ENCODE data around the gene TRIM38.

TRIM38 gene, protein sequence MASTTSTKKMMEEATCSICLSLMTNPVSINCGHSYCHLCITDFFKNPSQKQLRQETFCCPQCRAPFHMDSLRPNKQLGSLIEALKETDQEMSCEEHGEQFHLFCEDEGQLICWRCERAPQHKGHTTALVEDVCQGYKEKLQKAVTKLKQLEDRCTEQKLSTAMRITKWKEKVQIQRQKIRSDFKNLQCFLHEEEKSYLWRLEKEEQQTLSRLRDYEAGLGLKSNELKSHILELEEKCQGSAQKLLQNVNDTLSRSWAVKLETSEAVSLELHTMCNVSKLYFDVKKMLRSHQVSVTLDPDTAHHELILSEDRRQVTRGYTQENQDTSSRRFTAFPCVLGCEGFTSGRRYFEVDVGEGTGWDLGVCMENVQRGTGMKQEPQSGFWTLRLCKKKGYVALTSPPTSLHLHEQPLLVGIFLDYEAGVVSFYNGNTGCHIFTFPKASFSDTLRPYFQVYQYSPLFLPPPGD
- 95.0 to 171 (median 113) reads per million in 9 experiments for total RNA-seq

DNA sequence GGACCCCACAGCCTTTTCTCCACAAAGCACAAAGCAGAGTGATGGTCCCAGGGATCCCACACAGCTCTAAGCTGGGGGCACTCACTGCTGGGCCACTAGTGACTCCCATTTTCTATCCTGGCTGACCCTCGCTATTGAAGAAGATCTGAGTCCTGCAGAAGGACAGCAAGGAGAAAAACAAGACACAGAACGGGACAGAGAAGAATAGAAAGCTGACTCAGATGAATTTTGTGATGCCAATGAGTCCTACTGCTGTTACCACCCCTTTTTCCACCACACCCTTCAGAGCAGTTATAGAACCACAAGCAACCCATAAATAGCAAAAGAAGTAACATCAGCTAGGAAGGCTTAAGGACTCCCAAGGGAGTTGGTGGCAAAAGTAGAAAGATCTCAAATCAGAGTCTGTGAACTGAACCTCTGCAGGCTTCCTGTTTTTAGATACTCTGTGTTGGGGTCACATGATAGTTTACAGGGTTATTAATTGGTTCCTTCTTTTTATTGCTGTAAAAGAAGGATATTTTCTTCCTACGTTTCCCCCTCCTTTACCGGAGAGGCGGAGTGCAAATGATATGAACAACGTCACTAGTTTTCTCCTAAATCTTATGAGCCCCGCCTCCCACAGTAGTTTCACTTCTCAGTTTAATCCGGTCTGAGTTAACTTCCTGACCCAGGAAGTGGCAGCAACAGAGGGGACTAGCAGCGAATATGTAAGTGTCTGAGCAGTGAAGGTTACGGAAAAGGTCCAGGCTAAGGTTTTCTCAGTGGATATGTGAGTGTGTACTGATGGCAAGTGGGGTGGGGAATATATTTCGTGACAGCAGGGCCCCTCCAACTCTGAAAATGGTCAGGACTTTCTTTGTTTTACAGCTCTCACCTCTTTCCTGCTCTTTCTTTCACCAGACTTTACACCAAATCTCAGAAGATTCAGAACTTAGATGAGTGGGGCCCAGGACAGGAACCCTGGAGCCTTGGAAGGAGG, at the start of gene TRIM38:
Gene TRIM38, plus strand, starts transcription at position 654 of the 979 bp plus-strand sequence. CDS start 3,721 bp downstream, outside the sequence.
- ATAC-seq (replicated peaks) (peak; percentile 91), DNase-seq (peak; percentile 69 to 77 (median 71))
- H3K36me3 Mint-ChIP-seq (ENCODE audit: insufficient read depth): peaks cover 42% of the 10 kb centered on the region
- H3K9me3 Mint-ChIP-seq: no peaks in the 10 kb centered on the region
- peak within 1 kb of the TSS; percentile 99 for H3K27ac Mint-ChIP-seq
- H3K4me3 Mint-ChIP-seq: peak within 1 kb of the TSS; percentile 91 to 96
- no peaks in the 10 kb centered on the region for H3K27me3 Mint-ChIP-seq
- H3K4me1 Mint-ChIP-seq (ENCODE audit: low read depth in 2 of 2): peaks cover 74 to 83% of the 10 kb centered on the region in 2 donors

- Mint-ChIP-seq H3K27me3 (peaks cover 0 to 26% of the 10 kb centered on the region in 2 donors), H3K27ac (no peak overlapping the region), H3K4me1 (ENCODE audit: low read depth in 2 of 2) (no peaks in the 10 kb centered on the region), H3K4me3 (no peak overlapping the region), H3K36me3 (ENCODE audit: insufficient read depth) (no peaks in the 10 kb centered on the region), H3K9me3 (no peaks in the 10 kb centered on the region)
- no peak for DNase-seq
- ATAC-seq (replicated peaks): no peak
These were observed 48.9 kb upstream of the TRIM38 start for GRCh38 chr6:25913741-25914140.

DNA sequence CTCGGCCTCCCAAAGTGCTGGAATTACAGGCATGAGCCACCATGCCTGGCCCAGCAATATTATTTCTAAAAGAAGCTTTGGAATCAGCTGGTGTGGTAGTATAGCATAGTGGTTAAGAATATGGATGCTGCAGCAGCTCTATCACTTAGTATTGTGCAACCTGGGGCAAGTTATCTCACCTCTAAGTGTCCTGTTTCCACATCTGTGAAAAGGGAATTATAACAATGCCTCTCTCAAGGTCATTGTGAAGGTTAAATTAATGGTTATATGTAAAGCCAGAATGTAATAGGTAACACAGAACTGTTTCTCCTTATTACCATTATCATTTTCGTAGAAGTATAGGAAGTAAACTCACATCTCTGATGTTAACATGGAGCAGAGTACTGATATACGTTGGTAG, 46.3 kb upstream of the TRIM38 start:
- Mint-ChIP-seq H3K27ac (no peak overlapping the region), H3K9me3 (no peaks in the 10 kb centered on the region), H3K4me1 (ENCODE audit: low read depth in 2 of 2) (no peaks in the 10 kb centered on the region), H3K27me3 (peaks cover 0 to 34% of the 10 kb centered on the region in 2 donors), H3K4me3 (no peak overlapping the region), H3K36me3 (ENCODE audit: insufficient read depth) (no peaks in the 10 kb centered on the region)
- ATAC-seq (replicated peaks) (no peak), DNase-seq (no peak)

DNA sequence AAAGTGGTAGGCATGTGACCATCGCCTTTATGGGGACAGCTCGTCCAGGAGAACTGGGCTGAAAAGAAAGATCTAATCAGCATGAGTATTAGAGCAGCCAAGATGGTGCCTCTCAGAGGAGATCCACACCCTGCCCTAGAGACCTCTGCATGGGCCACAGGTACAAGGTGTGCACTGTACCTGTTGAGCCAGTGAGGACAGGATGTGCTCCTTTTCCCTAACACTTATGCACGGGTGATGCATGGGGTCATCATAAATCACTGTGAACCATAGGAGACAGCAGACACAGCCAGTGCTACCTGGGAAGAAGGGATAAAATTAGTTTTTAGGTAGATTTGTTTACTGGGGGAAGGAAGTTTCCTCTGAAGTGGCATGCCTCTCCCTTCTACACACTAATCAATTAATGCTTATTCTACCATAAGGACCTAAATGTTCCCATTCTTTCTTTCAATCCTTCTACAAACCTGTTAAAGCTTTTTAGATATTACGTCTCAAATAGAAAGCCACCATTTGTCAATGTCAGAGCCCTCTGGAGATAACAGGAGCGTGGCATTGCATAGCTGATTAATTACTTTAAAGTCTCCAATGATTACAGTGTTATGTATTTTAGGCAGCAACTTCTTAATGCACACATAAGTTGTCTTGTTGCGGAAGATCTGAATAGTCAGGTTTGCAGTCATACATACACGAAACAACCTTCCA, 45.7 kb upstream of the TRIM38 start:
- Mint-ChIP-seq H3K4me1 (ENCODE audit: low read depth in 2 of 2) (no peaks in the 10 kb centered on the region), H3K27me3 (peaks cover 0 to 35% of the 10 kb centered on the region in 2 donors), H3K27ac (no peak overlapping the region), H3K9me3 (no peaks in the 10 kb centered on the region), H3K36me3 (ENCODE audit: insufficient read depth) (no peaks in the 10 kb centered on the region), H3K4me3 (no peak overlapping the region)
- ATAC-seq (replicated peaks) (no peak), DNase-seq (no peak)

GRCh38 chr6:25918083-25918683, 44.4 kb upstream of the TRIM38 start:
- peaks cover 0 to 35% of the 10 kb centered on the region in 2 donors for H3K27me3 Mint-ChIP-seq
- no peaks in the 10 kb centered on the region for H3K9me3 Mint-ChIP-seq
- H3K27ac Mint-ChIP-seq: no peak overlapping the region
- H3K4me1 Mint-ChIP-seq (ENCODE audit: low read depth in 2 of 2): no peaks in the 10 kb centered on the region
- DNase-seq (no peak), ATAC-seq (replicated peaks) (no peak)
- no peaks in the 10 kb centered on the region for H3K36me3 Mint-ChIP-seq (ENCODE audit: insufficient read depth)
- H3K4me3 Mint-ChIP-seq: no peak overlapping the region

GRCh38 chr6:25919657-25920056, 42.9 kb upstream of the TRIM38 start:
- Mint-ChIP-seq H3K4me1 (ENCODE audit: low read depth in 2 of 2) (no peaks in the 10 kb centered on the region), H3K27me3 (peaks cover 4 to 28% of the 10 kb centered on the region in 2 donors), H3K4me3 (no peak overlapping the region), H3K27ac (no peak overlapping the region), H3K9me3 (no peaks in the 10 kb centered on the region), H3K36me3 (ENCODE audit: insufficient read depth) (peaks cover 2% of the 10 kb centered on the region)
- no peak for DNase-seq
- no peak for ATAC-seq (replicated peaks)

DNA sequence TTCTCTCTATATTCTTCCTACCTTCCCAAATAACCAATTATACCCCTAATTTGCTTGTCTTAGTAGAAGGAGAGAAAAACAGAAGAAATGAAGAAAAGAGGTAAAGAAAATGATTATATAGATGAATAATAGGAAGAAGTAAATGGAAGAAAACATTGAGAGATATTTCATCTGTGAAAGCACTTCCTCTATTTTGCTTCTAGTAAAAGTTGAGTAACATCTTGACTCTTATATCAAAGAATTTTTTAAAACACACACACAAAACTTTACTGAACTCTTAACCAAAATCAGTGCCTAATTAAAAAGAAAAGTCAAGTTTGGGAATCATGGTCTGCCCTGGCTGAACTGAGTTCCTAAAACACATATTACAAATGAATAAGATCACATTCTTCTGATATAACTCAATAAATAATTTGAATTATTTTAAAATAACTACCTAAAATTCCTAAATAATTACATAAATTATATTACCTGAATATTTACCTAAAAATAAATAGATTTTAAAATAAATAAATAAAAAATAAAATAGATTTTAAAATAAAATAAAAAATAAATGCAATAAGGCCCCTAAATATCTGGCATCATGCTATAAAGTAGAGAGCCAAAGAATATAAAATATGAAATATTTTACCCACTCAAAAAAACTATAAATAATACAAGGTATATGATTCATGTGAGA, 40.9 kb upstream of the TRIM38 start:
- no peak overlapping the region for H3K4me3 Mint-ChIP-seq
- peaks cover 2% of the 10 kb centered on the region for H3K36me3 Mint-ChIP-seq (ENCODE audit: insufficient read depth)
- no peaks in the 10 kb centered on the region for H3K4me1 Mint-ChIP-seq (ENCODE audit: low read depth in 2 of 2)
- H3K27me3 Mint-ChIP-seq: peaks cover 4 to 19% of the 10 kb centered on the region in 2 donors
- ATAC-seq (replicated peaks) (no peak), DNase-seq (no peak)
- H3K27ac Mint-ChIP-seq: no peak overlapping the region
- H3K9me3 Mint-ChIP-seq: no peaks in the 10 kb centered on the region

DNA sequence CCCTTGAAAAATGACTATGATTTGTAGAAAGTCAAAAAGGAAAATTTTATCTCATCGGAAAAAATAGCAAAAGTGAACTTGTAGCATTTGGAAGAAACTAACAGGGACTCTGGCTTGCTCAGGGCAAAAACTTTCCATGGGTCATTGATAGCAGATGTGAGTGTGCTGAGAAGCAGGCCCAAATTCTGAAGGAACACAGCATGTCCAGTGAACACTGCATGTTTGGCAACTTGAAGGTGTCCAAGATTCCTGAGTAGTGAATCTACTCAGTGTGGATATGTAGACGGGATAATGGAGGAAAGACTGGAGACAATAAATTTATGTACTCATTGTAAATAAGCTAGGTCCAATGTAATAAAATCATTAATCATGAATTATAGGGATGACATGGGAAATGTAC, 40.3 kb upstream of the TRIM38 start:
- Mint-ChIP-seq H3K36me3 (ENCODE audit: insufficient read depth) (peaks cover 2% of the 10 kb centered on the region), H3K27ac (no peak overlapping the region), H3K4me1 (ENCODE audit: low read depth in 2 of 2) (no peaks in the 10 kb centered on the region), H3K4me3 (no peak overlapping the region), H3K27me3 (peaks cover 4 to 19% of the 10 kb centered on the region in 2 donors), H3K9me3 (no peaks in the 10 kb centered on the region)
- DNase-seq (no peak), ATAC-seq (replicated peaks) (no peak)

DNA sequence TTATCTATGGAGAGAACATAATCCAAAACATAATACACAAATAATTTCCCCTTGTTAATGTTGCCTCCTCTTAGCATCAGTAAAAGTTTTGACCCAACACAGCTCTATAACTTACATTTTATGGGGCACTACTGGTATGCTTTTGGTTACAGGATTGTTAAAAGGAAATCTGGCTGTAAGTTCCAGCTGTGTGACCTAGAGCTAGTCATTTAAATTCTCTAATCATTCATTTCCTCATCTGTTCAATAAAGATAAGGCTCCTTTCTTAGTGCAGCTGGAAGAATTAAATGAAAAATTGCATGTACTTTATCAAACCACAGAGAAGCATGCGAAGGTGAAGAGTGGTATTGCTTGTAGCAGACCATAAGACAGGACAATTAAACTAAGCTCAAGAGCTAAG, 36.7 kb upstream of the TRIM38 start:
- Mint-ChIP-seq H3K36me3 (ENCODE audit: insufficient read depth) (peaks cover 2% of the 10 kb centered on the region), H3K27ac (no peak overlapping the region), H3K4me1 (ENCODE audit: low read depth in 2 of 2) (no peaks in the 10 kb centered on the region), H3K9me3 (no peaks in the 10 kb centered on the region), H3K4me3 (no peak overlapping the region), H3K27me3 (peaks cover 4 to 5% of the 10 kb centered on the region in 2 donors)
- DNase-seq (no peak), ATAC-seq (replicated peaks) (no peak)

GRCh38 chr6:25927178-25927577, 35.4 kb upstream of the TRIM38 start:
- peaks cover 7 to 16% of the 10 kb centered on the region in 2 donors for H3K27me3 Mint-ChIP-seq
- DNase-seq (no peak), ATAC-seq (replicated peaks) (no peak)
- peaks cover 2% of the 10 kb centered on the region for H3K36me3 Mint-ChIP-seq (ENCODE audit: insufficient read depth)
- no peaks in the 10 kb centered on the region for H3K4me1 Mint-ChIP-seq (ENCODE audit: low read depth in 2 of 2)
- no peaks in the 10 kb centered on the region for H3K9me3 Mint-ChIP-seq
- no peak overlapping the region for H3K27ac Mint-ChIP-seq
- no peak overlapping the region for H3K4me3 Mint-ChIP-seq

- ATAC-seq (replicated peaks) (no peak), DNase-seq (no peak)
- no peak overlapping the region for H3K27ac Mint-ChIP-seq
- no peaks in the 10 kb centered on the region for H3K4me1 Mint-ChIP-seq (ENCODE audit: low read depth in 2 of 2)
- H3K27me3 Mint-ChIP-seq: peaks cover 7 to 19% of the 10 kb centered on the region in 2 donors
- H3K9me3 Mint-ChIP-seq: no peaks in the 10 kb centered on the region
- H3K36me3 Mint-ChIP-seq (ENCODE audit: insufficient read depth): peaks cover 2% of the 10 kb centered on the region
- no peak overlapping the region for H3K4me3 Mint-ChIP-seq
These were observed 34.8 kb upstream of the TRIM38 start for GRCh38 chr6:25927756-25928216.

DNA sequence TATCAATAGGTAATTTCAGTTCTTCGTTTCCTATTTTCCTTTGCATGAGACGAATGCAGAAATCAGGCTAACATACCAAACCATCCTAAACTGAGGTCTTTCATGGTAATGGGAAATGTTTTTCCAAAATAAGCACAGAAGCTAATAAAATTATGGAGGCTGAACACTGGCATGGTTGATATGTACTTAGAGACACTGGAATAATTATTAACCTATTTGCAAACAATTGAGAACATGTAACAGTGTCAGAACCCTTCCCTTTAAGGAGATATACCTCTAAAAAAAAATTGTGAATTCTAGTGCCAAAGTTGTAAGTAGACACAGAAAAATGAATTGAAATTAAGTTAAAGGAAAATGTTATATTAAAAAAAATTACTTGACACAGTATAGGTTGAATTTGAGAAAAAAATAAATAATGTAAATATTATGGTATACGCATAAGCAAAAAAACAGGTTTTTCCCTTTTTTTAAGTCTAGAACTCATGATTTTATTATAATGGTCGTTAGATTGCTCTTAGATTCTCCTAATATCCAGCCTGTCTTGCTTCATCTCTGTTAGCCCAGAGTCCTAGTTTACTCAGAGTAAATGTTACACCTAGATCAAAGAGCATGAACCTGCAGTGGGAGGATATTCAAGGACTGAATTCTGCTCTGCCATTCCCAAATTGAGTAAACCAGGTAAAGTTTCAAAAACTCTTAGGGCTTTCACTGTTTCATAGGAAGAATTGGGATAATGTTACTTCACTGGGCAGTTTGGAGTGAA, 33.9 kb upstream of the TRIM38 start:
- Mint-ChIP-seq H3K27ac (no peak overlapping the region), H3K4me3 (no peak overlapping the region), H3K27me3 (peaks cover 9 to 17% of the 10 kb centered on the region in 2 donors), H3K36me3 (ENCODE audit: insufficient read depth) (peaks cover 2% of the 10 kb centered on the region), H3K9me3 (no peaks in the 10 kb centered on the region), H3K4me1 (ENCODE audit: low read depth in 2 of 2) (no peaks in the 10 kb centered on the region)
- no peak for ATAC-seq (replicated peaks)
- no peak for DNase-seq
